Measurements from ENCODE around the gene NFAM1.

The NFAM1 gene

GRCh38 chr22:42335839-42336378 lies 96.3 kb downstream of the NFAM1 start:
- in situ Hi-C loops (cut with HindIII; ENCODE audit: low sequenced_read_pairs): loop anchor here (5.0 to 10.0 kb wide), 2 partner anchors 36 to 151 kb away; no protein-coding TSS in a partner anchor
- TF ChIP-seq CTCF (IDR thresholded peaks at IDR 0.05; ENCODE audit: low read depth, low read length, missing control alignments): no peak
- no peak for DNase-seq (ENCODE audit: low read depth)
- H3K4me3 ChIP-seq (ENCODE audit: low read depth, low read length): no peak overlapping the region

DNA sequence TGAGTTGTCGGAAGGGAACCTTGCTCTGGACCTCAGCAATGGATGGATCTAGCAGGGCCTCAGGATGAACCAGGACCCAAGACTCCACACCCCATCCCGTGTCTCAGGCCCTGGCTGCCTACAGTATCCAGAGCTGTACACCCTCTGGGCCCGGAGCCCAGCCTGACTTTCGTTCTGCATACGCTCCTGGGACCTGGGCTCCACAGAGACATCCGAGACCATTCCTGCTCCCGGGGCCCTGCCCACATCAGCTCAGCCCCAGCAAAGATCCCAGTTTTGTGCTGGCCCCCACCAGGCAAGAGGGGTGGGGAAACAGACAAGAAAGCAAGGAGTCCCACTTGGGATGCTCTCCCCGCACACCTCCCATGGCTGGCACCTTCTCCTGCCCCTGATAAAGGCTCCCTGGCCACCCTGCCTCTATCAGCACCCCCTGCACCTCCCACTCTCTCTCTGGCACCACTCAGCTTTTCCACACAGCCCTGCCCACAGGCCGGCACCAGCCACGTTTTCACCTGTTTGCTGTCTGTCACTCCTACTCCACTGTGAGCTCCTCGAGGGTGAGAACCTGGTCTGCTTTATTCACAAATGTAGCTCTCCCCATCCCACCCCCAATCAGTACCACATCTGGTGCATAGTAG lies 97.2 kb downstream of the NFAM1 start:
- no peak for TF ChIP-seq CTCF (IDR thresholded peaks at IDR 0.05; ENCODE audit: low read depth, low read length, missing control alignments)
- in situ Hi-C loops (cut with HindIII; ENCODE audit: low sequenced_read_pairs): loop anchor here (5.0 to 10.0 kb wide), 3 partner anchors 37 to 150 kb away; no protein-coding TSS in a partner anchor
- DNase-seq (ENCODE audit: low read depth): no peak
- H3K4me3 ChIP-seq (ENCODE audit: low read depth, low read length): no peak overlapping the region

DNA sequence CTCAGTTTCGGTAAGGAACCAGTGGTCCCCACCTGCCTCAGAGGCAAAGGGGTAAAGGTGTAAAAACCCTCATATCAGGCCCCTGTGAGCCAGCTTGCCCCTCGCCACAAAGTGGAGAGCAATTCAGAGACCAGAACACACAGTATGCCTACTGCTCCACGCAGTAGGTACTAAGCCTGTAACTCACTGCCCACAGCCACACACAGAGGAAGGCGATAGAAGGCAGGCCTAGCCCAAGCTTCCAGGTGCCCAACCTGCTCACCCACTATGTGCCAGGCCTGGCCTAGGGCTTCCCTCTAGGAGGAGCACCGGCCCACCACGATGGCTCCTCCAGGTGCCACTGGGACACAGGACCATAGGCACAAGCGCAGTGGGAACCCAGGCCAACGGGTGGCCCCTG lies 98.7 kb downstream of the NFAM1 start:
- no peak for DNase-seq (ENCODE audit: low read depth)
- TF ChIP-seq CTCF (IDR thresholded peaks at IDR 0.05; ENCODE audit: low read depth, low read length, missing control alignments): no peak
- in situ Hi-C loops (cut with HindIII; ENCODE audit: low sequenced_read_pairs): loop anchor here (5.0 to 10.0 kb wide), 2 partner anchors 66 to 149 kb away; no protein-coding TSS in a partner anchor

GRCh38 chr22:42332089-42332488 lies 100.1 kb downstream of the NFAM1 start:
- in situ Hi-C loops (cut with HindIII; ENCODE audit: low sequenced_read_pairs): loop anchor here (5.0 to 10.0 kb wide), 2 partner anchors 65 to 147 kb away; no protein-coding TSS in a partner anchor
- DNase-seq (ENCODE audit: low read depth): no peak
- no peak for TF ChIP-seq CTCF (IDR thresholded peaks at IDR 0.05; ENCODE audit: low read depth, low read length, missing control alignments)
- H3K4me3 ChIP-seq (ENCODE audit: low read depth, low read length): no peak overlapping the region

More for the DNA sequence above, 98.7 kb downstream of the NFAM1 start:
- H3K4me3 ChIP-seq (ENCODE audit: low read depth, low read length): no peak overlapping the region

DNA sequence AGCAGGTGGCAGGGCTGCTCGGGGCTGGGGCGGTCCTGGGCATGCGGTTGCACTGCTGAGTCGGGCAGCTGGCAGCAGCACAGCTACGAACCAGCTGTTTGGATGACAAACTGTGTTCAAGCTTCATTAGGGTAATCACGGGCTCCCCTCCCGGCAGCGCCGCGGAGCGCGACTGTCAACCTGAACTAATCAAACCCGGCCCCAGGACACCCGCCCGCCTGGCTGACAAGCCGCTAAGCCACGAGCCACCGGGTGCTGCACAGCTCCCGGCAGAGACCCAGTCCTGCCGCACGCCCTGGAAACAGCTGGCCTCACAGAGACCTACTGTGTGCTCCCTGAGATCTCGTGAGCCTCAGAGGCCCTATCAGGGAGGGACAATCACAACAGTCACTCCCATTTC lies 101.2 kb downstream of the NFAM1 start:
- no peak overlapping the region for H3K4me3 ChIP-seq (ENCODE audit: low read depth, low read length)
- TF ChIP-seq CTCF (IDR thresholded peaks at IDR 0.05; ENCODE audit: low read depth, low read length, missing control alignments): no peak
- DNase-seq (ENCODE audit: low read depth): no peak
- in situ Hi-C loops (cut with HindIII; ENCODE audit: low sequenced_read_pairs): loop anchor here (5.0 to 10.0 kb wide), 2 partner anchors 64 to 146 kb away; no protein-coding TSS in a partner anchor

Measured in astrocyte of the cerebellum (primary cell).